Inflammatory macrophage treated with lipopolysaccharide for 4 hours (primary cell): ENCODE data around the gene NPB.

ENCODE experiments used
- DNase-seq: peaks from one replicate; pipeline ENCODE4 v3.0.0-alpha.2; 2020

The NPB gene

DNA sequence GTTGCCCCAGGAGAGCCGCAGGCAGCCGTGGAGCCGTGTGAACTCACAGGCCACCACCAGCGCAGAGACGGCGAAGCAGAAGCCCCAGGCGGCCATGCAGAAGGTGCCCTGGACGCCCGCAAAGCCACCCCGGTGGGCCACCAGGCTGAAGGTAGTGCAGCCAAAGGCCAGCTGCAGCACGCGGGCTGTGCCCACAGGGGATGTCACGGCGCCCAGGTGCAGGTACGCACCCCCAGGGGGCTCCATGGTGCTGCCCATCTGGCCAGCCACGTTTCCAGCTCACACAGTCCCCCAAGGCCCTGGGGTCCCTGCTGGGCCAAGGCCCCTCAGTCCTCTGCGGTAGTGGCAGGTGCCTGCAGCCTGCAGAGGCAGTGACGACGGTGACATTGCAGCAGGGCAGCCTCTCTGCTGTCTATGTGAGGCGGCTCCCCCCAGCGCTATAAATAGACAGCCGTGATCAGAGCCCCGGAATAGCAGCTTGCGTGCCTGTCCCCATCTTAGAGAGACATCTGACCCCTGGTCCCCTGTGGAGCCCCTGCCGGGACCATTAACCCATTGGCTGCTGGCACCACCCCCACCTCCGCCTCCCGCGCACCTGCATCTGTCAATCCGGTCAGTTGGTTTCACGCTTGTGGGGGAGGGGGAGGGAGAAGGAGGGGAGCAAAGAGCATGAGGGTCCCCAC, 39.6 kb downstream of the NPB start:
- no peak for DNase-seq

GRCh38 chr17:81942167-81942553, 40.1 kb downstream of the NPB start:
- no peak for DNase-seq

GRCh38 chr17:81944858-81945257, 42.8 kb downstream of the NPB start:
- no peak for DNase-seq

DNA sequence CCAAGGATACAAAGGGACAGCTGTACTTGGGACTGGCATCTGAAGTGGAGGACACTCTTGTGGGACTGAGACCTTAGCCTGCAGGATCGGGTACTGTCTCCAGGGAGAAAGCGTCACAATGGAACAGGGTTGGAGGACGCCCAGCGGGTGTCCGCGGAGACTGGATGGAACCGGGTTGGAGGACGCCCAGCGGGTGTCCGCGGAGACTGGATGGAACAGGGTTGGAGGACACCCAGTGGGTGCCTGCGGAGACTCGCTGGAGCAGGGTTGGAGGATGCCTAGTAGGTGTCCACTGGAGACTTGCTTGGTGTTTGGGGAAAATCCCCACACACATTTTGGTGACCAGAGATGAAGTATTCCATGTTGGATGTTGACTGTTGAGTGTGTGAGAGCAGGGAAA, 45.2 kb downstream of the NPB start, which contains the start of gene MYADML2:
MYADML2 (minus strand) TSS at position 45 of the 400 bp plus-strand sequence. CDS start 5,492 bp downstream, outside the sequence.
- DNase-seq: no peak

DNA sequence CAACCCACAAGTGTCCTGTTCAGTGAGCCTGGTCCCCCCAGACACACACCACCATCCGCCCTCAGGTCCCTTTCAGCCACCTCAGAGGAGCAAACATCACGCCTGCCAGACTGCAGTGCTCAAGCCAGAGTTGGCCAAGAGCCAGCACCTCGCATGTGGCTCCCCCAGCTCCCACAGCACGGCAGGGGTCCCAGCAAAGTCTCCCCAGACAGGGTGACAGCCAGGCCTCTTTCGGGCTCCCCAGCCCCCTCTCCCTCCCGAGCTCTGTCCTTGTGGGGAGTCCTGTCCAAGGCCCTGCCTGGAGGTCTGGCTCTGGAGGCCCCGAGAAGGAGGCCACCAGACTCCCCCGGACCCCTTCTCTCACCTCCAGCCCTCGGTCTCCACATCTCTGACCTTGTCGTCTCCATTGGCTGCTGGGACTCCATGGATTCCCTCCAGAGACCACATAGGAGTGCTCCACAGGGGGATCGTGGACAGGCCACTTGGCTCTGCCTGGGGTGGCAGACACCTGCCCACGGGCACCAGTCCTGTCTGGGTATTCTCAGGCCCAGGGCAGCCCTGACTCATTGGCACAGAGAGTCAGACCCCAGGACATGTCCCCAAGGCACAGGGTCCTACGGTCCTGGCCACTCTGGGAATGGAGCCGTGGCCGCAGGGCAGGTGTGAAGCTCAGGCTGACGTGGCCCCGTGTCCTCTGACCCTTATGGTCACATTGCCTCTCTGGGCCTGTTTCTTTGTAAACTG, 46.8 kb downstream of the NPB start:
- no peak for DNase-seq

- DNase-seq: no peak
These were observed 48.5 kb downstream of the NPB start for GRCh38 chr17:81950501-81950900.

- no peak for DNase-seq
These were observed 50.0 kb downstream of the NPB start for GRCh38 chr17:81951785-81952684.
